Body of pancreas (tissue), 4 donors: Measurements from ENCODE around the gene BTNL9.

ENCODE experiments used
- CTCF ChIP-seq, 7 experiments: fragments of 450-650 bp in 4 of 7; fragments of 200-600 bp in 3 of 7; sonication (generic) in 3 of 7; IDR thresholded peaks; one replicate each; pipeline ENCODE4 v1.5.1; 2016 to 2019; ENCODE audit warnings: antibody characterized with exemption in 7 of 7
- POLR2A ChIP-seq, 3 donors: fragments of 450-650 bp; IDR thresholded peaks; one replicate each; pipeline ENCODE4 v1.6.1; 2016; ENCODE audit warnings: antibody characterized with exemption in 3 of 3, mild to moderate bottlenecking in 2 of 3

GRCh38 chr5:181036816-181037364 is 3.2 kb upstream of the BTNL9 start:
- TF ChIP-seq CTCF (IDR thresholded peaks at IDR 0.05) = no peak
- no peak for TF ChIP-seq POLR2A (IDR thresholded peaks at IDR 0.05)
